T-cell (primary cell): ENCODE results near the gene DCUN1D2. TPM values are rescaled to one million over a fixed set of nuclear protein-coding genes. Genes with fewer than 3 reads are reported as not detected.

Experiments used
- ATAC-seq, 4 experiments: fragments of 200-7000 bp in 3 of 4; fragments of 150-1000 bp in 1 of 4; cut with Tn5 transposase; replicated peaks in 1 of 4; 1 replicate in 3 of 4; 2 replicates in 1 of 4; pipeline ENCODE4 v1.10.0; 2021; ENCODE audit warnings: moderate library complexity in 3 of 4, mild to moderate bottlenecking in 2 of 4, moderate number of reproducible peaks in 1 of 4
- CTCF ChIA-PET, 2 donors: fragments of 300-600 bp; sonication (Branson Sonifier 250); formaldehyde crosslinking; loops; one replicate each; lab custom pipeline; 2022; ENCODE audit warnings: antibody characterized with exemption in 2 of 2; lab: Charles Lee
- POLR2A ChIA-PET, 2 donors: fragments of 300-600 bp; sonication (Branson Sonifier 250); formaldehyde crosslinking; loops; one replicate each; lab custom pipeline; 2022; ENCODE audit warnings: antibody characterized with exemption in 2 of 2; lab: Charles Lee
- DNase-seq, 35 experiments: peaks; one replicate each; pipeline versions ENCODE4 v3.0.0 to v3.0.0-alpha.2; 2013 to 2023
- H3K27ac ChIP-seq: one replicate; pipeline ENCODE4 v1.5.1; 2013; ENCODE audit warnings: low read length
- H3K27me3 ChIP-seq, 2 experiments: replicated peaks in 1 of 2; 1 replicate in 1 of 2; 2 replicates in 1 of 2; pipeline versions ENCODE4 v1.6.1 to v1.7.0; 2013; ENCODE audit warnings: low read length in 1 of 2, mixed read lengths in 1 of 2; ENCODE audit not compliant: control insufficient read depth in 2 of 2, insufficient read depth in 2 of 2; ENCODE audit errors: extremely low read depth in 1 of 2
- H3K36me3 ChIP-seq, 2 donors: 1 replicate in 1 of 2; 2 replicates in 1 of 2; pipeline versions ENCODE4 v1.6.1 to v1.7.0; 2013; ENCODE audit warnings: low read length in 1 of 2; ENCODE audit not compliant: control insufficient read depth in 2 of 2, insufficient read depth in 1 of 2; ENCODE audit errors: extremely low read depth in 1 of 2
- H3K4me1 ChIP-seq, 2 experiments: 1 replicate in 1 of 2; 2 replicates in 1 of 2; pipeline versions ENCODE4 v1.6.1 to v1.7.0; 2013; ENCODE audit warnings: low read length in 2 of 2, mixed read lengths in 1 of 2; ENCODE audit not compliant: insufficient read depth in 2 of 2, control insufficient read depth in 1 of 2; ENCODE audit errors: extremely low read depth in 1 of 2
- H3K4me3 ChIP-seq, 2 donors: 1 replicate in 1 of 2; 2 replicates in 1 of 2; pipeline versions ENCODE4 v1.5.1 to v1.7.0; 2013; ENCODE audit warnings: mild to moderate bottlenecking in 2 of 2, low read length in 1 of 2, moderate library complexity in 1 of 2; ENCODE audit not compliant: control insufficient read depth in 1 of 2; ENCODE audit errors: extremely low read depth in 1 of 2
- H3K9me3 ChIP-seq: 2 replicates; pipeline ENCODE4 v1.7.0; 2013
- H3K27ac Mint-ChIP-seq, 2 donors: one replicate each; pipeline ENCODE4 v1.8.0; 2020 to 2021; ENCODE audit warnings: mild to moderate bottlenecking in 2 of 2, mixed read lengths in 2 of 2
- H3K27me3 Mint-ChIP-seq, 2 donors: one replicate each; pipeline ENCODE4 v1.8.0; 2021 to 2022; ENCODE audit warnings: mixed read lengths in 2 of 2
- H3K36me3 Mint-ChIP-seq: one replicate; pipeline ENCODE4 v1.8.0; 2021; ENCODE audit warnings: mixed read lengths
- H3K4me1 Mint-ChIP-seq, 3 donors: one replicate each; pipeline ENCODE4 v1.8.0; 2020 to 2022; ENCODE audit warnings: mixed read lengths in 3 of 3, mild to moderate bottlenecking in 1 of 3
- H3K4me3 Mint-ChIP-seq, 3 donors: one replicate each; pipeline ENCODE4 v1.8.0; 2020 to 2022; ENCODE audit warnings: mild to moderate bottlenecking in 3 of 3, mixed read lengths in 3 of 3, moderate library complexity in 3 of 3
- H3K9me3 Mint-ChIP-seq, 3 donors: one replicate each; pipeline ENCODE4 v1.8.0; 2020 to 2022; ENCODE audit warnings: mixed read lengths in 3 of 3
- WGBS: methylation state at CpG from one replicate; pipeline ENCODE4 v1.1.5; 2013; ENCODE audit warnings: missing lambda C conversion rate; ENCODE audit not compliant: insufficient coverage; 5-methylcytosine and 5-hydroxymethylcytosine counted together
- total RNA-seq, 35 experiments: library from RNA in 6 of 35; stranded (reverse) in 6 of 35; fragments of 120-200 nt in 1 of 35; gene quantifications; one replicate each; pipeline versions ENCODE4 v1.2.1 to v1.2.4 and lab custom pipeline; 2013 to 2026

Gene DCUN1D2
- total RNA-seq, 5 donors from 2014 or later (not counting 1 experiment from before 2014, with no cell fraction given): 18.7 to 27.7 (median 25.3) TPM

DNA sequence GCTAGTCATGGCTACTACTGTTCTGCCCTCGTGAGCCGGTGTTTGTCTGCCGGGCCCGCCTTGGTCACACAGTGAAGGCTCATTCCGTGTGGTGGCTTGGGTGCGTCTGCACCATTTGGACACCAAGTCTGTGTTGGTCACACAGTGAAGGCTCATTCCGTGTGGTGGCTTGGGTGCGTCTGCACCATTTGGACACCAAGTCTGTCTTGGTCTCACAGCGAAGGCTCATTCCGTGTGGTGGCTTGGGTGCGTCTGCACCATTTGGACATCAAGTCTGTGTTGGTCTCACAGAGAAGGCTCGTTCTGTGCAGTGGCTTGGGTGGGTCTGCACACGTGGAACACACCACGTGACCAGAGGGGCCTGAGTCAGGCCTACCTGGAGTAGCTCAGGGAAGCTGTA lies 29.0 kb upstream of the DCUN1D2 start:
- Mint-ChIP-seq H3K27me3 (no peaks in the 10 kb centered on the region), H3K27ac (no peak overlapping the region), H3K9me3 (no peaks in the 10 kb centered on the region), H3K4me1 (peaks cover 6 to 11% (median 9%) of the 10 kb centered on the region in 3 donors), H3K36me3 (peaks cover 37% of the 10 kb centered on the region), H3K4me3 (no peak overlapping the region)
- Histone ChIP-seq H3K27ac (no peak overlapping the region), H3K9me3 (no peaks in the 10 kb centered on the region), H3K4me1 (peaks cover 3 to 9% of the 10 kb centered on the region in 2 experiments), H3K36me3 (peaks cover 0 to 6% of the 10 kb centered on the region in 2 donors), H3K27me3 (no peaks in the 10 kb centered on the region), H3K4me3 (no peak overlapping the region)
- CTCF ChIA-PET: no interaction called here
- DNase-seq: no peak
- ATAC-seq: no peak
- 96% methylated on average over 13 of the region's 14 CpGs for WGBS
- POLR2A ChIA-PET: no interaction called here

DNA sequence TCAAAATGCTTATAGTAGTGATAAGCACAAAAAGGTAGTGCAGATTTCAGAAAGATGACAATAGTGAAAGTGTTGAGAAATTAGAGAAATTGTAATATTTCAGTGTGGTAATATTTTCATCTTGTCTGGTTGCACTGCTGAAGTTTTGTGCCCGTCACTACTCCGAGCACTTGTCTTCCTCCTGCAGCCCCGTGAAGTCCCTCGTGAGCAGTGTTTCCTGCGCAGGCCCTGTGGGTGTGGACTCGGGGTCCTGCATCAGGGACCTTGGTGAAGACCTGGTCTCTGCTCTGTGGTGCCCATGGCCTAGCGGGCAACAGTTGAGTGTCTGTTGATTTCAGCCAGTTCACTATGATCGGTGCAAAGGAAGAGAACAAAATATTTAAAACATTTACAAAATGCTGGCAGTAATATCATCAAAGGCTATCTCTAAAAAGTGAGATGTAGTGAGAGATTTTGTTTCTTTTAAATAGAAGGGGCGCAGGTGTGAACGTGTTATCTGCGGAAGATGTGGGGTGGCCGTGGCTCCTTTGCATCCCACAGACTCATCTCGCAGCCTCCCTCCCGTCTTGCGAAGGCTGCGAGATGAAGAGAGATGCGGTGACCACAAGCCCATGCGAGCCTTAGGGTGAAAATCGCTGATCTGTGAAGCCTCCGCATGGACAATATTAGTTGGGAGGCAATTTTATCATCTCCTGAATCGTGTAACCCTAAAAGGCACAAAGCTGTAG lies 27.7 kb upstream of the DCUN1D2 start:
- no peaks in the 10 kb centered on the region for H3K9me3 Mint-ChIP-seq
- H3K4me3 ChIP-seq: peak overlapping the region in 1 of 2 donors; percentile 18
- H3K27ac Mint-ChIP-seq: peak overlapping the region in 1 of 2 donors; percentile 62
- peaks cover 0 to 9% of the 10 kb centered on the region in 2 donors for H3K36me3 ChIP-seq
- H3K27me3 ChIP-seq: no peaks in the 10 kb centered on the region
- ChIA-PET CTCF (no interaction called here), POLR2A (no interaction called here)
- H3K27ac ChIP-seq: no peak overlapping the region
- no peaks in the 10 kb centered on the region for H3K9me3 ChIP-seq
- no peak for DNase-seq
- ATAC-seq: peak in 1 of 4 experiments; percentile 60
- H3K4me1 ChIP-seq: peaks cover 3 to 9% of the 10 kb centered on the region in 2 experiments
- WGBS: 57% methylated on average over 3 of the region's 21 CpGs
- no peaks in the 10 kb centered on the region for H3K27me3 Mint-ChIP-seq
- peaks cover 38% of the 10 kb centered on the region for H3K36me3 Mint-ChIP-seq
- H3K4me1 Mint-ChIP-seq: peaks cover 6 to 11% (median 9%) of the 10 kb centered on the region in 3 donors
- H3K4me3 Mint-ChIP-seq: peak overlapping the region in 1 of 3 donors; percentile 47

DNA sequence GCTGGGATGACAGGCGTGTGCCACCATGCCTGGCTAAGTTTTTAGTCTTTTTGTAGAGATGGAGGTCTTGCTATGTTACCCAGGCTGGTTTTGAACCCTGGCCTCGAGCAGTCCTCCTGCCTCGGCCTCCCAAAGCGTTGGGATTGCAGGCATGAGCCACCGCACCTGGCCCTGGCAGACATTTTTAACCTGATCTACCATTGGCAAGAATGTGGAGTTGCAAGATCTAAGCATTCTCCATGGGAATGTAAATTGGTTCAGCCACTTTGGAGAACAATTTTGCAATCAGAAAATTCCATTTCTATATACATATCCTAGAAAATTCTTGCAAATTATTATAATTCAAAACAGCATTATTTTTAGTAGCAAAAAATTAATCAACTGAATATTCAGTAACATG lies 24.3 kb upstream of the DCUN1D2 start:
- 100% methylated on average over 5 of the region's 5 CpGs for WGBS
- ChIA-PET POLR2A (no interaction called here), CTCF (no interaction called here)
- DNase-seq: no peak
- H3K4me1 Mint-ChIP-seq: peaks cover 6 to 11% (median 9%) of the 10 kb centered on the region in 3 donors
- no peaks in the 10 kb centered on the region for H3K9me3 Mint-ChIP-seq
- H3K36me3 ChIP-seq: peaks cover 1 to 21% of the 10 kb centered on the region in 2 donors
- no peaks in the 10 kb centered on the region for H3K9me3 ChIP-seq
- H3K36me3 Mint-ChIP-seq: peaks cover 28% of the 10 kb centered on the region
- no peaks in the 10 kb centered on the region for H3K27me3 ChIP-seq
- H3K27me3 Mint-ChIP-seq: no peaks in the 10 kb centered on the region
- no peak for ATAC-seq
- H3K27ac Mint-ChIP-seq: no peak overlapping the region
- H3K27ac ChIP-seq: no peak overlapping the region
- H3K4me3 Mint-ChIP-seq: no peak overlapping the region
- peaks cover 3 to 9% of the 10 kb centered on the region in 2 experiments for H3K4me1 ChIP-seq
- H3K4me3 ChIP-seq: no peak overlapping the region

DNA sequence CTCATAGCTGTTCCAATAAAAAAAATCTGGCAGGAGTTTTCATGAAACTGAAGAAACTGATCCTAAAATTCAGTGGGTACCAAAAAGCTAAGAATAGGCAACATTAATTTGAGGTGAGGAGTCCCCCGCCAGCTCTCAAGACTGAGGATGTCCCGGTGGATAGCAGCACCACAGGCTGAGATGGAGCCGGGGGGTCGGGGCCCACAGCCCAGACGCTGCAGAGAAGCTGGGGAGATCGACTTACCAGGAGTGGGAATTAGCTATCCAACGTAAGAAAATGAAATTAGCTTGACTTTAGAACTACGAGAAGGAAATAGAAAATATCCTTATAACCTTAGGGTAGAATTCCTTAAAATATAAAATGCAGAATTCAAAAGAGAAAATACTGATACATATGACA lies 23.2 kb upstream of the DCUN1D2 start:
- Mint-ChIP-seq H3K4me3 (no peak overlapping the region), H3K4me1 (peaks cover 6 to 11% (median 9%) of the 10 kb centered on the region in 3 donors), H3K27ac (no peak overlapping the region), H3K27me3 (no peaks in the 10 kb centered on the region), H3K36me3 (peaks cover 32% of the 10 kb centered on the region), H3K9me3 (no peaks in the 10 kb centered on the region)
- no peak for ATAC-seq
- no peaks in the 10 kb centered on the region for H3K27me3 ChIP-seq
- CTCF ChIA-PET: no interaction called here
- H3K9me3 ChIP-seq: no peaks in the 10 kb centered on the region
- H3K27ac ChIP-seq: no peak overlapping the region
- peaks cover 4 to 23% of the 10 kb centered on the region in 2 donors for H3K36me3 ChIP-seq
- peaks cover 3 to 9% of the 10 kb centered on the region in 2 experiments for H3K4me1 ChIP-seq
- POLR2A ChIA-PET: no interaction called here
- H3K4me3 ChIP-seq: no peak overlapping the region
- no peak for DNase-seq
- 93% methylated on average over 3 of the region's 8 CpGs for WGBS

DNA sequence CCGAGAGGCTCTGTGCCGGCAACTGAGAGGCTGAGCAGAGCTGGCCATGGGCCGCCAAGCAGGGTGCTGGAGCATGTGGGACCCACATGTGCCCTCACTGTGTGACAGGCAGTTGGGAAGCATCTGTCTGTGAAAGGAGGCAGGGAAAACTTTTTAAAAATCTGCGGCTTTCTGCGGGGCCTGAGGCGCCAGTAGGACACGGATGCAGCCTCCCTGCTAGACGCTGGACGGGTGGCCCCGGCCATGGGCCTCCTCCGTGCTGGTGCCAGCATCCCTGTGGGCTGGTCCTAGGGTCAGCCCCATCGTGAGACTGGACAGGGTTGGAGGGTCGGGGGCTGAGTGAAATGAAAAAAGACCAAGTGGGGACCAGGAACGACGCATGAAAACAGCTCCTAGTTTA lies 20.9 kb upstream of the DCUN1D2 start:
- Mint-ChIP-seq H3K27ac (no peak overlapping the region), H3K4me3 (no peak overlapping the region), H3K27me3 (no peaks in the 10 kb centered on the region), H3K4me1 (no peaks in the 10 kb centered on the region), H3K9me3 (no peaks in the 10 kb centered on the region), H3K36me3 (peaks cover 32% of the 10 kb centered on the region)
- DNase-seq: no peak
- Histone ChIP-seq H3K4me1 (no peaks in the 10 kb centered on the region), H3K9me3 (no peaks in the 10 kb centered on the region), H3K27me3 (no peaks in the 10 kb centered on the region), H3K27ac (no peak overlapping the region), H3K36me3 (peaks cover 9 to 27% of the 10 kb centered on the region in 2 donors), H3K4me3 (no peak overlapping the region)
- WGBS: 98% methylated on average over 14 of the region's 15 CpGs
- POLR2A ChIA-PET: no interaction called here
- CTCF ChIA-PET: no interaction called here
- ATAC-seq: no peak

DNA sequence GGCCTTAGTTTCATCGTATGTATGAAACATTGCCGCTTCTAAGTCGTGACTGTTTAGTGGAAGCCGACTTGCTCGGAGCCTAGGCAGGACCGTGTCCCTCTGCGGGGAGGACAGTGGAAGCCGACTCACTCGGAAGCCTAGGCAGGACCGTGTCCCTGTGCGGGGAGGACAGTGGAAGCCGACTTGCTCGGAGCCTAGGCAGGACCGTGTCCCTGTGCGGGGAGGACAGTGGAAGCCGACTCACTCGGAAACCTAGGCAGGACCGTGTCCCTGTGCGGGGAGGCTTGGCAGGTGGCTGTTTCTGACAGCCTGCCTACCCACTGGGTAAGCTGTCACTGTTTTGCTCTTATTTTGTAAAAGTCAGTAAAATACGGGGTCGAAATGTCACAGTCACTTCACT lies 20.4 kb upstream of the DCUN1D2 start:
- ChIA-PET CTCF (no interaction called here), POLR2A (no interaction called here)
- Histone ChIP-seq H3K4me1 (no peaks in the 10 kb centered on the region), H3K4me3 (no peak overlapping the region), H3K27ac (no peak overlapping the region), H3K27me3 (no peaks in the 10 kb centered on the region), H3K9me3 (no peaks in the 10 kb centered on the region), H3K36me3 (peaks cover 9 to 27% of the 10 kb centered on the region in 2 donors)
- H3K27ac Mint-ChIP-seq: no peak overlapping the region
- 98% methylated on average over 21 of the region's 21 CpGs for WGBS
- no peaks in the 10 kb centered on the region for H3K9me3 Mint-ChIP-seq
- DNase-seq (no peak), ATAC-seq (no peak)
- H3K4me1 Mint-ChIP-seq: peaks cover 0 to 1% (median 0%) of the 10 kb centered on the region in 3 donors
- H3K4me3 Mint-ChIP-seq: no peak overlapping the region
- H3K36me3 Mint-ChIP-seq: peaks cover 31% of the 10 kb centered on the region
- H3K27me3 Mint-ChIP-seq: no peaks in the 10 kb centered on the region
